IMR-90 (cell line): ENCODE results near the gene KAT6B. TPM values are rescaled to one million over a fixed set of nuclear protein-coding genes. Genes with fewer than 3 reads are reported as not detected.

Experiments used
- ATAC-seq: fragments of 200-7000 bp; cut with Tn5 transposase; 2 replicates; pipeline ENCODE4 v1.9.1; 2020; ENCODE audit warnings: low read depth, mild to moderate bottlenecking, moderate library complexity
- BruUV-seq: library from RNA; stranded (reverse); fragments of 400-500 nt; replicated peaks from 2 replicates; lab custom pipeline; 2021; lab: Mats Ljungman, UMichigan
- CTCF ChIA-PET: fragments of 300-600 bp; formaldehyde crosslinking; extraction: SDS; loops from one replicate; lab custom pipeline; 2021; ENCODE audit warnings: antibody characterized with exemption; lab: Yijun Ruan, JAX
- POLR2A ChIA-PET: fragments of 300-600 bp; sonication (Branson Sonifier 250); formaldehyde crosslinking; loops from one replicate; lab custom pipeline; 2022; ENCODE audit warnings: antibody characterized with exemption; ENCODE audit not compliant: unreplicated experiment; lab: Charles Lee
- DNase-seq: peaks from one replicate; pipeline ENCODE4 v3.0.0; 2013
- H2AFZ ChIP-seq: replicated peaks from 2 replicates; pipeline ENCODE3; 2013; ENCODE audit warnings: low read length, mild to moderate bottlenecking; ENCODE audit not compliant: poor library complexity
- H2AK5ac ChIP-seq: 2 replicates; pipeline ENCODE4 v1.6.1; 2013; ENCODE audit warnings: low read depth, low read length, inconsistent platforms
- H2AK9ac ChIP-seq: replicated peaks from 2 replicates; pipeline ENCODE3; 2013; ENCODE audit warnings: mild to moderate bottlenecking, low read depth, low read length, moderate library complexity; ENCODE audit not compliant: poor library complexity
- H2BK120ac ChIP-seq: 2 replicates; pipeline ENCODE4 v1.6.1; 2013; ENCODE audit warnings: low read depth, low read length, inconsistent platforms
- H2BK15ac ChIP-seq: 3 replicates; pipeline ENCODE4 v1.6.1; 2013; ENCODE audit warnings: low read depth, low read length, inconsistent platforms
- H2BK20ac ChIP-seq: 2 replicates; pipeline ENCODE4 v1.6.1; 2013; ENCODE audit warnings: low read depth, mild to moderate bottlenecking, inconsistent platforms, low read length, moderate library complexity
- H2BK5ac ChIP-seq: 2 replicates; pipeline ENCODE4 v1.6.1; 2013; ENCODE audit warnings: mild to moderate bottlenecking, low read depth, low read length, inconsistent platforms; ENCODE audit not compliant: poor library complexity, severe bottlenecking
- H3K14ac ChIP-seq: replicated peaks from 2 replicates; pipeline ENCODE4 v1.6.1; 2013; ENCODE audit warnings: low read depth, low read length, inconsistent platforms
- H3K18ac ChIP-seq: 2 replicates; pipeline ENCODE4 v1.6.1; 2013; ENCODE audit warnings: low read depth, low read length, control low read depth
- H3K23ac ChIP-seq: 2 replicates; pipeline ENCODE4 v1.6.1; 2013; ENCODE audit warnings: low read depth, low read length, inconsistent platforms
- H3K27ac ChIP-seq: 2 replicates; pipeline ENCODE4 v1.5.1; 2013; ENCODE audit warnings: mild to moderate bottlenecking, control low read depth, low read length; ENCODE audit not compliant: insufficient read depth
- H3K27me3 ChIP-seq: 2 replicates; pipeline ENCODE4 v1.6.1; 2013; ENCODE audit warnings: low read length; ENCODE audit not compliant: control insufficient read depth, insufficient read depth
- H3K36me3 ChIP-seq: 2 replicates; pipeline ENCODE4 v1.6.1; 2013; ENCODE audit warnings: low read length, mixed read lengths; ENCODE audit not compliant: control insufficient read depth, insufficient read depth
- H3K4ac ChIP-seq: 2 replicates; pipeline ENCODE4 v1.6.1; 2013; ENCODE audit warnings: low read depth, low read length, inconsistent platforms
- H3K4me1 ChIP-seq: 2 replicates; pipeline ENCODE4 v1.6.1; 2013; ENCODE audit warnings: low read length, mixed read lengths; ENCODE audit not compliant: control insufficient read depth, insufficient read depth
- H3K4me2 ChIP-seq: 2 replicates; pipeline ENCODE4 v1.6.1; 2013; ENCODE audit warnings: low read depth, mild to moderate bottlenecking, control low read depth, low read length, moderate library complexity
- H3K4me3 ChIP-seq: 2 replicates; pipeline ENCODE4 v1.5.1; 2013; ENCODE audit warnings: low read depth, mild to moderate bottlenecking, control low read depth, low read length, moderate library complexity; ENCODE audit not compliant: insufficient read depth
- H3K56ac ChIP-seq: 2 replicates; pipeline ENCODE4 v1.6.1; 2013; ENCODE audit warnings: low read length, inconsistent platforms; ENCODE audit not compliant: insufficient read depth; ENCODE audit errors: extremely low read depth
- H3K79me1 ChIP-seq, 2 experiments: 2 replicates each; pipeline ENCODE4 v1.6.1; 2013; ENCODE audit warnings: low read length in 2 of 2, inconsistent platforms in 1 of 2, low read depth in 1 of 2
- H3K9ac ChIP-seq: 2 replicates; pipeline ENCODE4 v1.6.1; 2013; ENCODE audit warnings: low read depth, low read length, control low read depth
- H3K9me1 ChIP-seq: 2 replicates; pipeline ENCODE4 v1.6.1; 2013; ENCODE audit warnings: low read length, inconsistent platforms; ENCODE audit not compliant: insufficient read depth
- H3K9me3 ChIP-seq: 2 replicates; pipeline ENCODE4 v1.6.1; 2013; ENCODE audit warnings: low read length; ENCODE audit not compliant: control insufficient read depth, insufficient read depth
- H4K20me1 ChIP-seq: 2 replicates; pipeline ENCODE4 v1.6.1; 2013; ENCODE audit warnings: low read length, inconsistent platforms; ENCODE audit not compliant: insufficient read depth
- H4K5ac ChIP-seq: 2 replicates; pipeline ENCODE4 v1.6.1; 2013; ENCODE audit warnings: mild to moderate bottlenecking, low read depth, low read length, control low read depth
- H4K8ac ChIP-seq, 2 experiments: 2 replicates each; pipeline ENCODE4 v1.6.1; 2013; ENCODE audit warnings: low read depth in 2 of 2, low read length in 2 of 2, control low read depth in 1 of 2, inconsistent platforms in 1 of 2
- H4K91ac ChIP-seq: 2 replicates; pipeline ENCODE4 v1.6.1; 2013; ENCODE audit warnings: low read depth, low read length, inconsistent platforms; ENCODE audit not compliant: insufficient read depth
- BHLHE40 ChIP-seq: fragments of 150-350 bp; IDR thresholded peaks from 2 replicates; pipeline ENCODE4 v1.6.1; 2016; ENCODE audit warnings: mild to moderate bottlenecking, low read depth, low read length
- CHD1 ChIP-seq: IDR thresholded peaks from 2 replicates; pipeline ENCODE4 v1.6.1; 2012; ENCODE audit warnings: low read depth, low read length, improper control_type of control experiment
- RAD21 ChIP-seq: IDR thresholded peaks from 2 replicates; pipeline ENCODE4 v1.6.1; 2012; ENCODE audit warnings: low read length, improper control_type of control experiment
- RFX5 ChIP-seq: IDR thresholded peaks from 2 replicates; pipeline ENCODE4 v1.8.0; 2012; ENCODE audit warnings: low read depth, mild to moderate bottlenecking, low read length, moderate library complexity
- whole genome bisulfite sequencing, 2 experiments: methylation state at CpG; one replicate each; pipeline versions ENCODE4 v1.1.5 to v1.1.7; 2013; ENCODE audit warnings: missing lambda C conversion rate in 2 of 2; ENCODE audit not compliant: insufficient read length in 1 of 2; ENCODE audit errors: extremely low coverage in 2 of 2; 5-methylcytosine and 5-hydroxymethylcytosine counted together
- dilution Hi-C: fragments of 300-500 bp; cut with HindIII; formaldehyde crosslinking; loops from one replicate; pipeline ENCODE4 v1.14.3; 2018; ENCODE audit warnings: low sequenced_read_pairs; ENCODE audit not compliant: unreplicated experiment
- in situ Hi-C: fragments of 300-500 bp; cut with MboI; formaldehyde crosslinking; loops from 3 replicates; pipeline ENCODE4 v1.14.3; 2019; ENCODE audit warnings: low sequenced_read_pairs, inconsistent platforms, mixed read lengths
- intact Hi-C: fragments of 100-400 bp; cut with micrococcal nuclease; formaldehyde crosslinking; loops from 2 replicates; pipeline ENCODE4 v1.10.0; 2022
- polyA plus RNA-seq, 3 experiments: library from polyadenylated mRNA; depleted of rRNA; stranded (reverse); fragments of >200 nt; gene quantifications; 2 replicates each; pipeline ENCODE4 v1.2.3, GENCODE V29; 2012; ENCODE audit warnings: low replicate concordance in 1 of 3
- total RNA-seq: library from RNA; depleted of rRNA; stranded (reverse); fragments of >200 nt; gene quantifications from 2 replicates; pipeline ENCODE4 v1.2.3, GENCODE V29; 2012
- TF ChIP-seq, protein P1 (sequence below): fragments of 150-350 bp; IDR thresholded peaks from 2 replicates; pipeline ENCODE4 v1.6.1; 2016; ENCODE audit warnings: low read depth, mild to moderate bottlenecking, low read length, moderate library complexity, borderline replicate concordance

Gene KAT6B
- total and polyA plus RNA-seq, 2 of the 4 experiments (the other 2 are of a cell fraction): 8.8 to 28.1 TPM

DNA sequence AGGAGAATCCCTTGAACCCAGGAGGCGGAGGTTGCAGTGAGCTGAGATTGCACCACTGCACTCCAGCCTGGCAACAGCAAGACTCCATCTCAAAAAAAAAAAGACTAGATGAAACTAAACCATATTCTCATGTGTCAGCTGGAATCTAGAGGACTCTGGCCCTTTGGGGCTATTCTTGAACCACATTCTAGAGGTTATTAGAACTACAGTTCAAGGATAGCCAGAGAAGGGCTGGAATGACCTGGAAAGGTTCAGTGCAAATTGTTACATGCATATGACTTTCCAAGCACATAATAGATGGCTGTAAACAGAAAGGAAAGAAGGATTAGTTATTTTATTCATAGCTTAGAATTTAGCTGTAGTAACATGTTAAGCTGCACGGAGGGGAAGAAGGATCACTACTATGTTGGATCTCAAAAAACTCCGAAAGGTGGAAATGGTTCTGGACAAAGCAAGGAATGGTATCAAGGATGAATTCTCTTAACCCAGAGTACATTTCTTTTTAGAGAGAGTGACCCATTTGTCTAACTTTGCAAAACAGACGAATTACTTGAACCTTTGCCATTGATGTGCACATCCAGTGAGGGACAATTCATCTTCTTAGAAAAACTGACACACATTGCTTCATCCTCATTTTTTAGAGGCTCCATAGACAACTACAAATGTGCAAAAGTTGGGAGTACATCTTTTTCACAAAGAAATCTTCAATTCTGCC lies 161.1 kb downstream of the KAT6B start:
- H3K27ac ChIP-seq: no peak overlapping the region
- intact Hi-C loops: no loop called here
- TF ChIP-seq, protein P1, sequence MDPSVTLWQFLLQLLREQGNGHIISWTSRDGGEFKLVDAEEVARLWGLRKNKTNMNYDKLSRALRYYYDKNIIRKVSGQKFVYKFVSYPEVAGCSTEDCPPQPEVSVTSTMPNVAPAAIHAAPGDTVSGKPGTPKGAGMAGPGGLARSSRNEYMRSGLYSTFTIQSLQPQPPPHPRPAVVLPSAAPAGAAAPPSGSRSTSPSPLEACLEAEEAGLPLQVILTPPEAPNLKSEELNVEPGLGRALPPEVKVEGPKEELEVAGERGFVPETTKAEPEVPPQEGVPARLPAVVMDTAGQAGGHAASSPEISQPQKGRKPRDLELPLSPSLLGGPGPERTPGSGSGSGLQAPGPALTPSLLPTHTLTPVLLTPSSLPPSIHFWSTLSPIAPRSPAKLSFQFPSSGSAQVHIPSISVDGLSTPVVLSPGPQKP: no peak
- TF ChIP-seq RFX5: no peak
- TF ChIP-seq BHLHE40: no peak
- TF ChIP-seq RAD21: no peak
- TF ChIP-seq CHD1: no peak
- H3K27me3 ChIP-seq: no peaks in the 10 kb centered on the region
- H3K18ac ChIP-seq: no peak overlapping the region
- no peak for DNase-seq
- H2BK5ac ChIP-seq: no peak overlapping the region
- no peak for ATAC-seq
- no peak overlapping the region for H2BK120ac ChIP-seq
- in situ Hi-C loops: no loop called here
- no peak overlapping the region for H3K4ac ChIP-seq
- peaks cover 19% of the 10 kb centered on the region for H3K36me3 ChIP-seq
- no peak overlapping the region for H2AK5ac ChIP-seq
- no peak overlapping the region for H3K4me3 ChIP-seq
- no peaks in the 10 kb centered on the region for H3K9me3 ChIP-seq
- peaks cover 3 to 10% of the 10 kb centered on the region in 2 experiments; a peak in 2 of 4 replicates for H3K79me1 ChIP-seq
- no peak overlapping the region for H4K5ac ChIP-seq
- no peak overlapping the region for H3K9ac ChIP-seq
- dilution Hi-C loops: no loop called here
- ChIA-PET POLR2A (no interaction called here), CTCF (no interaction called here)
- H3K56ac ChIP-seq: no peak overlapping the region
- no peak overlapping the region for H3K14ac ChIP-seq
- no TSS peak for BruUV-seq
- H2BK15ac ChIP-seq: no peak overlapping the region
- no CpG with 5 or more reads among the region's 4 CpGs for WGBS, 2 experiments
- no peaks in the 10 kb centered on the region for H4K20me1 ChIP-seq
- H4K91ac ChIP-seq: no peak overlapping the region
- no peak overlapping the region for H2AFZ ChIP-seq
- 0 out of 2 replicates have a peak, but pooled peaks cover 2% of the 10 kb centered on the region for H3K9me1 ChIP-seq
- H2BK20ac ChIP-seq: no peak overlapping the region
- no peak overlapping the region for H3K23ac ChIP-seq
- peaks cover 2% of the 10 kb centered on the region; the same call in 1 of the 2 replicates for H3K4me1 ChIP-seq
- no peak overlapping the region for H4K8ac ChIP-seq
- no peak overlapping the region for H3K4me2 ChIP-seq
- no peak overlapping the region for H2AK9ac ChIP-seq
